Smooth muscle cell of the pulmonary artery (primary cell): ENCODE results near the gene FAHD2B. TPM values are rescaled to one million over a fixed set of nuclear protein-coding genes. Genes with fewer than 3 reads are reported as not detected.

ENCODE experiments used
- total RNA-seq: library from RNA; depleted of rRNA; stranded (reverse); fragments of >200 nt; gene quantifications from 2 replicates; pipeline ENCODE4 v1.2.3, GENCODE V29; 2014

Gene FAHD2B
- 3.7 and 7.4 TPM in 2 replicates for total RNA-seq

GRCh38 chr2:97094772-97095611 lies at the start of gene FAHD2B:
FAHD2B (minus strand) TSS chr2:97094882; CDS start chr2:97091706, 3,176 bp downstream.

GRCh38 chr2:97113050-97113881 lies 18.6 kb upstream of the FAHD2B start, which contains the start of gene ANKRD36:
ANKRD36 (plus strand) TSS chr2:97113153; CDS start chr2:97113740, 587 bp downstream.

Other genes starting within 250 kb of the FAHD2B start
- 5.5 and 5.9 TPM in 2 replicates for gene ANKRD39, start 236.9 kb downstream of the FAHD2B start, total RNA-seq
- gene SEMA4C, start 224.8 kb downstream of the FAHD2B start, total RNA-seq = 22.4 and 27.3 TPM in 2 replicates
- not detected in 2 replicates for gene FAM178B, start 108.3 kb downstream of the FAHD2B start, total RNA-seq
- 26.0 and 48.6 TPM in 2 replicates for gene ANKRD36, start 18.3 kb upstream of the FAHD2B start, total RNA-seq